Fibroblast of gingiva (primary cell): ENCODE measurements around the gene SUMF1.

Experiments used
- DNase-seq: peaks from one replicate; pipeline ENCODE4 v3.0.0-alpha.2; 2011; ENCODE audit warnings: low read depth

SUMF1 gene

GRCh38 chr3:4466741-4467521 lies at the start of gene SUMF1:
TSS of gene SUMF1 (minus strand) at chr3:4467269. CDS start at chr3:4467245, 24 bp downstream.
- peak; percentile 59 for DNase-seq

GRCh38 chr3:4515916-4516579 lies 49.0 kb upstream of the SUMF1 start:
- no peak for DNase-seq

- no peak for DNase-seq
Measured at GRCh38 chr3:4514916-4515315, 47.8 kb upstream of the SUMF1 start.

- DNase-seq, result no peak
Measured at GRCh38 chr3:4514321-4514720, 47.3 kb upstream of the SUMF1 start.

GRCh38 chr3:4512895-4513616 lies 46.0 kb upstream of the SUMF1 start:
- DNase-seq, result no peak

GRCh38 chr3:4511491-4512262 lies 44.6 kb upstream of the SUMF1 start:
- DNase-seq, result no peak

- DNase-seq, result no peak
Measured at GRCh38 chr3:4509983-4510755, 43.1 kb upstream of the SUMF1 start.

- DNase-seq, result no peak
Measured at GRCh38 chr3:4509043-4509442, 42.0 kb upstream of the SUMF1 start.

GRCh38 chr3:4508048-4508981 lies 41.2 kb upstream of the SUMF1 start:
- no peak for DNase-seq

GRCh38 chr3:4507024-4507596 lies 40.0 kb upstream of the SUMF1 start:
- peak; percentile 22 for DNase-seq

GRCh38 chr3:4506559-4507023 lies 39.5 kb upstream of the SUMF1 start:
- DNase-seq, result no peak

GRCh38 chr3:4505688-4506558 lies 38.9 kb upstream of the SUMF1 start:
- DNase-seq, result no peak

- peak; percentile 17 for DNase-seq
Measured at GRCh38 chr3:4504340-4505261, 37.5 kb upstream of the SUMF1 start.

- DNase-seq, result no peak
Measured at GRCh38 chr3:4503050-4503449, 36.0 kb upstream of the SUMF1 start.

GRCh38 chr3:4501927-4502326 lies 34.9 kb upstream of the SUMF1 start:
- DNase-seq, result no peak

- DNase-seq, result no peak
Measured at GRCh38 chr3:4501437-4501836, 34.4 kb upstream of the SUMF1 start.

GRCh38 chr3:4498446-4498845 lies 31.4 kb upstream of the SUMF1 start:
- DNase-seq, result no peak
